Loucy (cell line): ENCODE results near the gene FTCD.

ENCODE experiments used
- EZH2phosphoT487 ChIP-seq: fragments of 200-600 bp; IDR thresholded peaks from 2 replicates; pipeline ENCODE4 v1.6.1; 2018; ENCODE audit warnings: antibody characterized with exemption, mild to moderate bottlenecking, moderate library complexity, borderline replicate concordance
- TF ChIP-seq, protein P1 (sequence below): fragments of 200-600 bp; sonication (generic); conservative IDR thresholded peaks from 2 replicates; pipeline ENCODE4 v1.5.1; 2014; ENCODE audit warnings: mild to moderate bottlenecking, antibody characterized with exemption, low read length

DNA sequence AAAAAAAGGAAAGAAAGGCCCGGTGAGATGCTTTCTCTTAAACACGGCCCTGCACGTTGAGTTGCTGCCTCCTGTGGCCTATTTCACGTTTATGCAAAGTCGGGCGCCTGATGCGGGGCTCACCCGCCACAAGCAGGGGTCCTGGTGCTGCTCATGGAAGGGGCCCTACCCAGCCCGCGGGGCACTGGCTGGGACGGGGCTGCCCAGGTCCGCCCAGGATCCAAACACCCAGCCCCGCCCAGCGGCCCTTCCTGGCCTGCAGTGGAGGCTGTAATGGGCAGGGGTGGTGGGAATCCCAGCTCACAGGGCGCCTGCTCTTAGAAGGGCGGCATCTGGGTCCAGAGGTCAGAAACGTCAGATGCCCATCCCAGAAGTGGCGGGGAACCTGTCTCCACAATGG lies 55.9 kb downstream of the FTCD start:
- TF ChIP-seq, protein P1, sequence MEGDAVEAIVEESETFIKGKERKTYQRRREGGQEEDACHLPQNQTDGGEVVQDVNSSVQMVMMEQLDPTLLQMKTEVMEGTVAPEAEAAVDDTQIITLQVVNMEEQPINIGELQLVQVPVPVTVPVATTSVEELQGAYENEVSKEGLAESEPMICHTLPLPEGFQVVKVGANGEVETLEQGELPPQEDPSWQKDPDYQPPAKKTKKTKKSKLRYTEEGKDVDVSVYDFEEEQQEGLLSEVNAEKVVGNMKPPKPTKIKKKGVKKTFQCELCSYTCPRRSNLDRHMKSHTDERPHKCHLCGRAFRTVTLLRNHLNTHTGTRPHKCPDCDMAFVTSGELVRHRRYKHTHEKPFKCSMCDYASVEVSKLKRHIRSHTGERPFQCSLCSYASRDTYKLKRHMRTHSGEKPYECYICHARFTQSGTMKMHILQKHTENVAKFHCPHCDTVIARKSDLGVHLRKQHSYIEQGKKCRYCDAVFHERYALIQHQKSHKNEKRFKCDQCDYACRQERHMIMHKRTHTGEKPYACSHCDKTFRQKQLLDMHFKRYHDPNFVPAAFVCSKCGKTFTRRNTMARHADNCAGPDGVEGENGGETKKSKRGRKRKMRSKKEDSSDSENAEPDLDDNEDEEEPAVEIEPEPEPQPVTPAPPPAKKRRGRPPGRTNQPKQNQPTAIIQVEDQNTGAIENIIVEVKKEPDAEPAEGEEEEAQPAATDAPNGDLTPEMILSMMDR: no peak
- TF ChIP-seq EZH2phosphoT487: no peak
